CD4-positive, alpha-beta T cell treated with Interleukin-10 for 1 hour (primary cell): ENCODE results near the gene ETV4.
"Not testable (repeated sequence)": the region's sequence is repeated elsewhere in the genome, so short reads cannot be mapped to it uniquely, and the experiment has no call there.

Experiments
- DNase-seq: peaks from one replicate; pipeline ENCODE4 v3.0.0-alpha.2; 2020

ETV4 gene

GRCh38 chr17:43509440-43509839, 36.7 kb downstream of the ETV4 start:
- not testable (repeated sequence) for DNase-seq

DNA sequence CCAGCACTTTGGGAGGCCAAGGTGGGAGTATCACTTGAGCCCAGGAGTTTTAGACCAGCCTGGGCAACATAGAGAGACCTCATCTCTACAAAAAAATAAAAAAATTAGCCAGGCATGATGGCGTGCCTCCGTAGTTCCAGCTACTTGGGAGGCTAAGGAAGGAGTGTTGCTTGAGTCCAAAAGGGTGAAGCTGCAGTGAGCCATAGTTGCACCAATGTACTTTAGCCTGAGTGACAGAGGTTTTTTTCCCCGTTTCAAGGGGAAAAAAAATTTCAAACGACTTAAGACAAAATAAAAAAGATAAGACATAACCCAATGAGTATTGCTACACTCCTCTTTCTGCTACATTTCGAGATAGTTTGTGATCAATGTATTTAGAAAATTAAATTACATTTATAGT, 55.5 kb downstream of the ETV4 start:
- no peak for DNase-seq

- DNase-seq: peak; percentile 99
Measured at GRCh38 chr17:43483674-43484551, 62.2 kb downstream of the ETV4 start, which contains the start of gene DHX8. DHX8 (plus strand) TSS chr17:43483975; CDS start chr17:43484038, 63 bp downstream.

DNA sequence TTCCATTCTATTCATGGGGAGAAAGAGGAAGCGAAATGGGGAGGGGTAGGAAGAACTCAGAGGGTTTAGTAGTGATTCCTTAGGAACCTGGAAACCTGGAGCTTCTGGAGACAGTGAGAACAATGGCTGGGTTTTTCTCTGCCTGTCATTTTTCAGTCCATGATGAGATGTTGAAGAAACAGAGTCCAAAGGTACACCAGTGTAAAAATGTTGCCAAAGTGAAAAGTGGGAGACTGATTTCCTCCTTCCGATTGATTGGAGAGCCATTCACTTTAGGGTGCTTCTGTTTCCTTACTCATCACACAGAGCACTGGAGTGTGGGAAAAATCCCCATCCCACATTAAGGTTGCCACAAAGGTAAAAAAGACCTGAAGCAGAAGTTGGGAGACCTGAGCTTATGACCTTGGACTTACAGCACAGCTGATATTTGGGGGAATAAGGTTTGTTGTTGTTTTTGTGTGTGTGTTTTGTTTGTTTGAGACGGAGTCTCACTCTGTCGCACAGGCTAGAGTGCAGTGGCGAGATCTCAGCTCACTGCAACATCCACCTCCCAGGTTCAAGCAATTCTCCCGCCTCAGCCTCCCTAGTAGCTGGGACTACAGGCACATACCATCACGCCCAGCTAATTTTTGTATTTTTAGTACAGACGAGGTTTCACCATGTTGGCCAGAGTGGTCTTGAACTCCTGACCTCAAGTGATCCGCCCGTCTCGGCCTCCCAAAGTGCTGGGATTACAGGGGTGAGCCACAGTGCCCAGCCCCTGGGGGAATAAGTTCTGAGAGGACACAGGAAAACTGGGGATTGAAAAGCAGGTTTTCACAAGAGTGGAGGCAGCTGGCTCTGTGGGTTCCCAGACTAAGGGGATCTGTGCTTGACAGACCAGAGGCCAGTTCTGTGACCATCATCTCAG, 63.8 kb downstream of the ETV4 start:
- DNase-seq: no peak

DNA sequence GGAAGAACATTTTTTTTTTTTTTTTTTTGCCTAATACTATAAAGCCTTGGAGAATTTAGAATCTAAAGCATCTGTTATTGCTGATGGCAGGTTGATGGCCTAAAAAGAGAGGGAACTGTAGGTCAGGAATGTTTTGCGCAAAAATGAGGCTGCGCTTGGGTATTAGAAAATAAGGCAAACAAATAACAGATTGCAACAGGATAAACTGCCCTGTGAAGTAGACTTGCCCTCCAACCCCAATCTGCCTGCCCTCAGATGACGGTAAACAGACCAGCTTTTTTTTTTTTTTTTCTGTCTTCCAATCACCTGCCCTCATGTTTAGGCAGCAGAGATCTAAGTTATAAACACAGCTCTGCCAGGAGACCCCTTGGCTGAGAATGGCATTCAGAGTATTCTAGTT, 66.2 kb downstream of the ETV4 start:
- no peak for DNase-seq
